GM18505 (cell line): Measurements from ENCODE around the gene NRG4.
"Not testable (repeated sequence)": the region's sequence is repeated elsewhere in the genome, so short reads cannot be mapped to it uniquely, and the experiment has no call there.

Experiments
- ATAC-seq: cut with Tn5 transposase; IDR thresholded peaks from one replicate; pipeline ENCODE4 v1.9.1; 2021; ENCODE audit not compliant: unreplicated experiment
- POLR2A ChIP-seq: IDR thresholded peaks from 4 replicates; pipeline ENCODE4 v1.6.1; 2011; ENCODE audit warnings: borderline replicate concordance; ENCODE audit not compliant: insufficient read depth, insufficient read length; ENCODE audit errors: extremely low read depth

NRG4 gene

DNA sequence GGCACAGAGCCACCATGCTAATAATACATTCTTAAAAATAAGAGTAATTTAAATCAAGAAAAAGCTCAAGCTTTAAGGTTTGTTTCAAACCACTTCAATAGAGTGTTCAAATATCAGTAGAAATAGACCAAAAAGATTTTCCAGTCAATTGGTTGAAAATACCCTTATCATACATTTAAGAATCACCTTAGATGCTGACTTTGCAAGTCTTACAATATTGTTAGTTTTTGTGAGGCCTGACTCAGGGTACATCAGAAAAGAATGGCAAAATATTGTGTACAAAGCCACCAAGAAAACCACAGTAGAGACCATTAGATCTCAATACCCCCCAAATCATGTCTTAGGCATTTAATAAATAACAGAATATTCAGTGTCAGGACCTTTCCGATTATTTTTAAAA lies 19.8 kb upstream of the NRG4 start:
- no peak for TF ChIP-seq POLR2A
- no peak for ATAC-seq

DNA sequence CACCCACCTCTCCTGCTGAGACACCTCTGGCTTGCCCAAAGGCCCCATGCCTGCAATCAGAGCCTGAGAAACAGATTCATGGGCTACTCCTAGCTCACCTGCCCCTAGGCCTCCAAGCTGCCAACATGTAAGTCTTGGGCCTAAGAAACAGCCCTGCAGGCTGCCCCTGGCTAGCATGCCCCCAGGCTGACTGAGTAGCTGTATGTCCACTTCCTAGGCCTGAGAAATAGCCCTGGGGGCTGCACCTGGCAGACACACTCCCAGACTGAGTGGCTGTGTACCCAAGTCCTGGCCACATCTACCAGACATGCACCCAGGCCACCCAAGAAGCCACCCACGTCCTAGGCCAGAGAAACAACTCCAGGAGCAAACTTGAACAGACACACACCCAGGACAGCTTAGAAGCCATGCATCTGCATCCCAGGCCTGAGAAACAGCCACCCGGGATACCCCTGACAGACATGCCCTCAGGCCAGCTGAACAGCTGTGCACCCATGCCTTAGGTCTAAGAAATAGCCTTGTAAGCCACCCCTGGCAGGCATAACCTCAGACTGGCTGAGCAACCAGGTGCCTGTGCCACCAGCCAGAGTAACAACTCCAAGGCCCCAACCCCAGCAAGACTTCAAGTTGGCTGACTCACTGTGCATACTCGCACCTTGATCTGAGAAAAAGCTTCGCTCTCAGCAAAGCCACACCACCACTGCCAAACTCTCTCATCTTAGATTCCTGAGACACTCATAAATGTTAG lies 12.0 kb upstream of the NRG4 start:
- no peak for TF ChIP-seq POLR2A
- no peak for ATAC-seq

- not testable (repeated sequence) for ATAC-seq
Measured at GRCh38 chr15:76013470-76013869, 1.2 kb upstream of the NRG4 start.

- ATAC-seq: no peak
- no peak for TF ChIP-seq POLR2A
Measured at GRCh38 chr15:76010613-76011012, 1.6 kb downstream of the NRG4 start.

GRCh38 chr15:76006136-76006778 lies 6.0 kb downstream of the NRG4 start:
- TF ChIP-seq POLR2A: no peak
- ATAC-seq: no peak

- ATAC-seq: no peak
- no peak for TF ChIP-seq POLR2A
Measured at GRCh38 chr15:76003364-76003763, 8.9 kb downstream of the NRG4 start.

- no peak for TF ChIP-seq POLR2A
- ATAC-seq: no peak
Measured at GRCh38 chr15:75995611-75996010, 16.6 kb downstream of the NRG4 start.

DNA sequence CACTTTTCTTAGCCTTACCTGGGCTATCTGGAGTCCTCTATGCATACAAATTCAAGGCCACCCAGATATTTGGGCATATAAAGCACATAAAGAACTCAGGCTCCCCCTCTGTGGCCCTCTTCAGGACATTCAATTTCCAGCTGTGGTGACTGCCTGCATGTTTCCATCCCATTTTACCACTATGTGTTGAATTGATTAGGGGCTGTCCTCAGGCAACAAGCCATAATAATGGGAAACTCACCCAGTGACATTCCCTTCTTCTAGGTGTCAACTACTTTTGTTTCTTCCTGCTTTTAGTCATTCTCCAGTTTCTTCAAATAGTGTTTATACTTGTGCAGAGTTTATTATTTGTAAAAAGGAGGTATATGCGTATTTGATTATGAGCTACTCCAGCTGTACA lies 18.0 kb downstream of the NRG4 start:
- no peak for ATAC-seq
- no peak for TF ChIP-seq POLR2A

- TF ChIP-seq POLR2A: no peak
Measured at GRCh38 chr15:75992897-75993296, 19.3 kb downstream of the NRG4 start.

GRCh38 chr15:75989875-75990274 lies 22.3 kb downstream of the NRG4 start:
- ATAC-seq: no peak
- no peak for TF ChIP-seq POLR2A

More at GRCh38 chr15:75992897-75993296, 19.3 kb downstream of the NRG4 start:
- ATAC-seq: no peak

- no peak for TF ChIP-seq POLR2A
- ATAC-seq: no peak
Measured at GRCh38 chr15:75989045-75989444, 23.2 kb downstream of the NRG4 start.

GRCh38 chr15:75985971-75986370 lies 26.3 kb downstream of the NRG4 start:
- no peak for TF ChIP-seq POLR2A
- no peak for ATAC-seq

DNA sequence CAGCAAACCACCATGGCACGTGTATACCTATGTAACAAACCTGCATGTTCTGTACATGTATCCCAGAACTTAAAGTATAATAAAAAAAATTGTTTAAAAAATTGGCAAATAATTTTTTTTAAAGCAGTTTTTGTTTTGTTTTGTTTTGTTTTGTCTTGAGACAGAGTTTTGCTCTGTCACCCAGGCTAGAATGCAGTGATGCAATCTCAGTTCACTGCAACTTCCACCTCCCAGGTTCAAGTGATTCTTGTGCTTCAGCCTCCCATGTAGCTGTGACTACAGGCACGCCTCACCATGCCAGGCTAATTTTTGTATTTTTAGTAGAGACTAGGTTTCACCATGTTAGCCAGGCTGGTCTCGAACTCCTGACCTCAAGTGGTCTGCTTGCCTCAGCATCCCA lies 27.5 kb downstream of the NRG4 start:
- not testable (repeated sequence) for ATAC-seq

DNA sequence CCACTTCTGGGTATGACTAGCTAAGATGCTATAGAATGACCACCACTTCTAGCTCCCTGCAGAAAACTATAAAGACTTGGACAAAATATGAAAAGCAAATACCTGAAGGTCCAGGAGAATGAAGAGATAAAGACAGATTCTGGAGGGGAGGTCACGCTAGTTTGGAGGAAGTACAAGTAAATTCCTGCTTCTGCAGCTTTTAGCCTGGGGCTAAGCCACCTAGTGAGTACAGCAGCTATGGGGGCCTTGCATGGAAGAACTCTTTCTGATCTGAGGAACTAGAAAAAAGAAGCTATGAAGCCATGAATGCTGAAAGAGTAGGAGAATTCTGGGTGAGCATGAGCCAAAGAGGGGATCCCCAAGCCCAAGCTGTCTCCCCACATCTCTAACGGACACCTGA lies 29.8 kb downstream of the NRG4 start:
- no peak for TF ChIP-seq POLR2A
- no peak for ATAC-seq
